ENCODE measurements around the gene NEK10.

The NEK10 gene

DNA sequence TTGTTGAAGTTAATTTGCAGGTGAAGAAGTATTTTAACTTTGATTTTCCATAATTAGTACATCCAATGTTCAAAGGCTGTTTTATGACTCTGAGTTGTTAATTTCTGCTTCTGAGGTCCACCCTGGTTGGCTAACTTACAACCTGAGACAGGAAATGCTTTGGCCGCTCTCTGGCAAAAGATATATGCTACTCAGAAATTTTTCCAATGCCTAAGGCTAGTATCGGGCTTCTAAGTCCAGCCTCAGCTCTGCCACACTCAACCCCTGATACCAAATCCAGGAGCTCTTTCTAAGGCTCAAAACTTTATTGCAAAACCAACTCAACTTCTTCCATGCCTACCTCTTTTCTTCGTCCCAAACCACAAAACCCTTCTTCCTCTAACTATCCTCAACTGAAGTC lies 192.9 kb downstream of the NEK10 start:
- no peak for DNase-seq (ENCODE audit: low read depth)

DNA sequence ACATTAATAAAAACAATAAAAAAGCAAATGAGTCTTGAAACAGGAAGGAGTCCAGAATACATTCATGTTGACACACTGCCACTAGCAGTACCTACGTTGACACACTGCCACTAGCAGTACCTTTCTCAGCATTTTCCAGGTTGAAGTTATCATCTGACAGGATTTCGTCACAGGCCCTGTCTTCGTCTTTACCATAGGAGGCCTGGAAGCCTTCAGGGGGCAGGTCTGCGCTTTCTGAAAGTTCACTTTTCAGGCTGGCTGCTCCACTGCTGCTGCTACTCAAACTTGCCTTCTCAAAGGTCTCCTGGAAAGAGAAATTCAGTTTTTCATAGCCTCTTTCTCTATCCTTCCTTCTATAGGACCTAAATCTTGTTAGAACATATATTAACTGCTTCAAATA lies 194.7 kb downstream of the NEK10 start:
- no peak for DNase-seq (ENCODE audit: low read depth)

DNA sequence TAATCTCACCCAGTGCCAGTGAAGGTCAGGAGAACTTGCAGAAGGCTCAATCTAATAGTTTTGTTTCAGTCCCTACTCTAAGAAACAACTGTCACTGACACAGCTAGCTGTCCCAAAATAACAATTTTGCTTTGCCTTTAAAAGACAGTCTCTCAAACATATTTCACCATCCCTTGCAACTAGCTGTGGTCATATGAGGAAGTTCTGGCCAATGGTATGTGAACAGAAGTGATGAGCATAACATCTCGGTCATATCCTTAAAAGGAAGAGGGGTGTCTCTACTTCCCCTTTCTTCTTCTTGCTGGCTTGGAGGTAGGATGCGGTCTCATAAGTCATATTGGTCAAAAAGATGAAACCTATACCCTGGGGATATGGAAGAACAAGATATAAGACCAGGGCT lies 198.1 kb downstream of the NEK10 start:
- DNase-seq (ENCODE audit: low read depth), result no peak

DNA sequence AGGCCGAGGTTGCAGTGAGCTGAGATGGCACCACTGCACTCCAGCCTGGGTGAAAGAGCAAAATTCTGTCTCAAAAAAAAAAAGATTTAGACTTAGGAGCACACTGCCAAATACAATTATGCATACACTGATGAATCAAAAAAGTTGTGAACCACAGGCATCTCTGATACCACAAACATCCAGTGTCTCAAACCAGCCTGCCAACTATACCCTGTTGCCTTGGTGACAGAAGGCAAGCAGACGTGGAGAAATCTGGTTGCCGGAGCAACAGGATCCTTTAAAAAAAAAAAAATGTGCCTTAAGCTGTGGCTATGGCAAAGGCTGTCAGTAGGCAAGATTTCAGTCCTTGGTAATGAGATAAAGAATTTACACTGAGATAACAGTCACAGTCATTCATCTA lies 202.3 kb downstream of the NEK10 start:
- no peak for DNase-seq (ENCODE audit: low read depth)

DNA sequence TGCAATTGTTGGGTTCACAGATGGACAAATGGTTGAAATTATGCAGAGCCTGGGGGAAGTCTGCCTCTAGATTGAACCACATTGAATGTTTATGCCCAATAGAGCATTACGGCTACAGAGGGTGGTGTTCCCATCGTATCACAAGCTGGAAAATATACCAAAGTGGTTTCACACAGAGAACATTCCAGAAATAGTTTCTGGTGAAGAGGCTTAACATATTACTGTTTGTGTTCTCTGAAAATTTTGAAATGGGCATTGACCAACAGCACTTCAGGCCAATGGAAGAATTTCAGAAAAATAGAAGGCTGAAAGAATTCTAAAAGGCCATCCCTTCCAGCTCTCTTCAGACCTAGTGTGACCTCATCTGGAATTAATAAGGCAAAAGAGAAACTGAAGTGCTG lies 203.9 kb downstream of the NEK10 start:
- DNase-seq (ENCODE audit: low read depth), result no peak

DNA sequence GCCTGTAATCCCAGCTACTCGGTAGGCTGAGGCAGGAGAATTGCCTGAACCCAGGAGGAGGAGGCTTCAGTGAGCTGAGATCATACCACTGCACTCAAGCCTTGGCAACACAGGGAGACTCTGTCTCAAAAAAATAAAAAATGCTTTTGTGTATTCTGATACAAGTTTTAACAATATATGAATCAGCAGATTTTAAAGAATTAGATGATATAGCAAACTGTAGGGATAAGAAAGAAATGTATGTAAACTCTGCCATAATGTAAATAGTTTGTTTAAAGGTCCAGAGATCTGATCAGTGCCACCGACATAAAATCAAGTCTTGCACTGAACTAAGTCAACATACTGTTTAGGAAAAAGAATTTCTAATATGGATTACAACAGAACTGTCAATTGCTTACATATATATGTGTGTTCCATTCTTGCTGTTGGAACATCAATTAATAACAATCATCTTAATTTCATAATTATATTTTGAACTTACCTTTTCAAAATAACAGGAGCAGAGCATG lies 208.3 kb downstream of the NEK10 start:
- no peak for DNase-seq (ENCODE audit: low read depth)

DNA sequence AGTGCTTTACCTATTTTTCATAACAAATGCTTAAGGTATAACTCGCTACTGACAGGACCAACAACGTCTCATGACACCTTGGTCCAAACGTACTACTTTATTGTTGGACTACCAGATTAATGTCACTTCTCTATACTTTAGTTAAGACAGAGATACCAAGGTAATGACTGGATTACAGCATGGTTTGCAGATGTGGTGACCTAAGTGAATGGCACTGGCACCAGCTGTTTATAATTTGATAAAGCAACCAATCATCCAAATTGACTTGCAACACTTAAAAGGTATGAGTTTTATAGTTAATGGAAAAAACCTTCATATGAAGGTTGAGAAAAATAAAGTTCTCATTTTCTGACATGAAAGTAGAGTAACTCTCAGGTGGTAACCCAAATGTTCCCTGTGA lies 209.0 kb downstream of the NEK10 start:
- DNase-seq (ENCODE audit: low read depth), result no peak

DNA sequence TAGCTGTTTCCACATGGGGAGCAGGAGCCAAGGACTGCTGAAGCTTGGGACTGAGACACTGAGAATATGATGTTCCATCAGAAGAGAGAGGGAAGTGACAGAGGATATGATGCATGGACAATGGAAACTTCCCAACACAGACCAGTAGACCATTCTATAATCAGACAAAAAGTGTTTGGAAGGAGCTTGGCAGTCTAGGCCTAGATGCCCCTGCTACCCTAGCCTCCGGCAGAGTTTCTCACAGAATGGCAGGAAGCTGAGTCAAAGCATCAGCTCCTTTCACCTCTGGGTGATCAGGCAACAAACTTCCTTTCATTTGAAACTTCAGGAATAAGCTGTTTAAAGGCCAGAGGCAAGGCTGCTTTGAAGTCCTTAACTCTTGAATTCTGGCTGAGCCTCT lies 222.0 kb downstream of the NEK10 start:
- DNase-seq (ENCODE audit: low read depth), result no peak

DNA sequence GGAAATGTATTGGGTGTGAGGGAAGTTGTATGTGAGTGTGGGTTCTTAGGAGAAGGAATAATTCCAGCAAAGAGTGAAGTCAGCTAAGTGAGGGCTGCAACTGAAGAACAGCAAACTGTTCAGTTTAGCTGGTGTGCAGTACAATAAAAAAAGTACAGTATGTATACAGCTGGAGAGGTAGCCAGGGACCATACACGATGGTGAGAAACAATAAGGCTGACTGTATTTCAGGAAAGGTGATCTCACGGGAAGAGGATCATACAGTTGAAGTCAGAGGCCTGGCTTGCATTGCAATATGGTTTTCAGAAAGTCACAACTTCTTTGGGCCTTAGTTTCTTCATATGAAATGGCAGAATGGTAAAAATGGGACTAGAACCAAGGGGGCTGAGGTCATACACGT lies 222.4 kb downstream of the NEK10 start:
- DNase-seq (ENCODE audit: low read depth), result no peak

DNA sequence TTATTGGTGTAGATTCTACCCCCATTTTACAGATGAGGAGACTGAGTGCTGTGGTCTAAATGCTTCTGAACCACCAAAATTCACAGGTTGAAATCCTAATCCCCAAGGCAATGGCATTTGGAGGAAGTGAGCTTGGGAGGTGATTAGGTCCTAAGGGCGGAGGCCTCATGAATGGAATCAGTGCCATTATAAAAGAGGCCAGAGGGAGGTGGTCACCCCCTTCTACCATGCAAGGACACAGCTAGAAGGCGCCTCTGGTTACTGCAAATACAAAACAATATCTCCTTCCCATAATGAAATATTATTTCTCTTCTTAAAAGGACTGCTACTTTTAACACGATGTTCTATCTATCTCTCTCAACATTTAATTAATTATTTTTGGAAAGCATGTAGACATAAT lies 223.5 kb downstream of the NEK10 start:
- DNase-seq (ENCODE audit: low read depth), result no peak

DNA sequence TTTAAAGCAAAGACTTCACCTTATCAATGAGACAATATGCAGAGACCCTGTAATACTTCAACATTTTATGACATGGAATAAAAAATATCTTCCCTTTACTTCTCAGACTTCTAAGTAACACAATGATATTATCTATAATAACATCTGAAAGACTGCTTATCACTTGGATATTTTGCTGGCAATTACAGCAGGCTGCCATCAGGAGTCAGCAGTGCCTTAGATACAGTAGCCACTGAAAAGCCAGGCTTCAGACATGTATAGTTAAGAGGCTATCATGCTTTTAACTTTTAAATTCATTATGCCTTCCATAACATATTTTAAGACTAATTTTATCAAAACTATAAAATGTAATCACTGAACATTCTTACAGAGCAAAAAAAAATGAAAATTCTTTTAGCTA lies 227.5 kb downstream of the NEK10 start:
- DNase-seq (ENCODE audit: low read depth), result no peak

DNA sequence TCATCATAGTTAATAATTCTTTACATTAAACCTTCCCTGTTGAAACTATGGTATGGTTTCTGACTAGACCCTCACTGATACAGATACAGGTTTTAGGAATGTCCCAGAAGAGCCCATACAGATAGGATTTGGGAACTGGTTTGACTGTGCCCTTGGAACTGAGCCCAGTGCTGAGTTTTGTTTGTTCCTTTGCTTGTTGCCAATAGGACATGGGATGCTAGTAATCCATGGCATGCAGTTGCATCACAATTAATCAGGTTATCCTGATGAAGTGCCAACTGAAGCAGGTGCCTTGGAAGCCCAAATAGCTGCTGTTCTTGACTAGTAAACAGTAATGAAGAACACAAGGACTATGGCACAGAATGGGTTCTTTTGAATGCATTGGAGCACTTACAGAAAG lies 230.6 kb downstream of the NEK10 start:
- DNase-seq (ENCODE audit: low read depth), result no peak

DNA sequence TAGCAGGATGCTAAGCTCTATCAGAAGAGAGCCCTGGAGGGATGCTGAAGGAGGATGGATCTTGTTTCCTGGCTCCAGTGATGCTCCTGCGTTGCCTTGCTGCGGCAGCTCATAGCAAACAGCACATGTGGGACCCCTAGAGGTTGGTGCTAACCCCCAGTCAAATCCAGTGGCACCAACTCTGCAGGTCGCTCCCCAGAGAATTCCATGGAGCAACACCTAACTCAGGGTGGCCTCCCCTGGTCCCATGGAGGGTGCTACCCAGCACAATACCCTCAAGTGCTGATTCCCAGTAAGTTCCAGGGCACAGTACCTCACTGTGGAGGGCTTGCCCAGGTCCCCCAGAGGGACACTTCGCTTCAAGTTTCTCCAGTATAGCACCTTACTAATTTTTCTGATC lies 231.2 kb downstream of the NEK10 start:
- DNase-seq (ENCODE audit: low read depth), result no peak

DNA sequence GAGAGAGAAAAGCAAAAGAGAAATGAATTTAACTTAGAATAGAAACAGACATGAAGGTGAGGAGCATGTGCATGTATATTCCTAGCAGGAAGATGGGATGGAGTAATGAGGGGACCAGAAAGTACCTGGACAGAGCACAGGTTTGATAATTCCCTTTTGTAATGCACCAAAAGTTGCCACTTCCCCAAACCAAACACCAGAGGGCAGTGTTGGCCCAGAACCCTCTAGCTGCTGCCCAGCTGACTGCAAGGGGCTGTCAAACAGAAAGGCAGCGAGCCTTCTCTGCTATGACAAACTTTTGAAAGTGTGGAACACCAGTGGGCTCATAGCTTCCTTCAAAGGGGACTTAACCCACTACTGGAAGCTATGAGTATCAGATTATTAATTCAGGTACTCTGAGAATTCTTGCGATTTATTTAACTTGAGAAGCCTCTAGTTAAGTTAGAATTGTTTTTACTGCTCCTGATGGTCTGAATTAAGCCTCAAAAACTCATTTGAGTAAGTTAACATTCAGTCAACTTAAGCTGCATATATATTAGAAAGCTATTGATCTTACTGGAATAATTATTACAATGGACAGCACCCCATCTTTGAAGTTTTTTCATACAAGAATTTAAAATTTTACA lies 234.9 kb downstream of the NEK10 start:
- DNase-seq (ENCODE audit: low read depth), result peak; percentile 41

DNA sequence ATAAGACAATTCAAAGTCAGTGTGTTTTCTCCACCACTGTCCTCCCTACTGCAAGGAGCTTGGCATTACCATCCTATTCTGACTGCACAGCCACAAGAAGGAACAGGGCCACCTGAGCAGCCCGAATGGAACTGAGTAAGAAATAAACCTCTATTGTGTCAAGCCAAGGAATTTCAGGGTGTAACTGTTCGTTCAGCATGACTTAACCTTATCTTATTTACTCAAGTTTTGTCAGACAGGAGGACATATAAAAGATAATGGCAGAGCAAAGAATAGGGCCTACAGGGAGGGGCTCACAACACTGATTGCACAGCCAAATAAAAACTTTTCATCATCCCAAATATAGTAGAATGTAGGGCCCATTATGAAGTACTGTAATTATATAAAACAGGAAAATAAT lies 236.1 kb downstream of the NEK10 start:
- no peak for DNase-seq (ENCODE audit: low read depth)

DNA sequence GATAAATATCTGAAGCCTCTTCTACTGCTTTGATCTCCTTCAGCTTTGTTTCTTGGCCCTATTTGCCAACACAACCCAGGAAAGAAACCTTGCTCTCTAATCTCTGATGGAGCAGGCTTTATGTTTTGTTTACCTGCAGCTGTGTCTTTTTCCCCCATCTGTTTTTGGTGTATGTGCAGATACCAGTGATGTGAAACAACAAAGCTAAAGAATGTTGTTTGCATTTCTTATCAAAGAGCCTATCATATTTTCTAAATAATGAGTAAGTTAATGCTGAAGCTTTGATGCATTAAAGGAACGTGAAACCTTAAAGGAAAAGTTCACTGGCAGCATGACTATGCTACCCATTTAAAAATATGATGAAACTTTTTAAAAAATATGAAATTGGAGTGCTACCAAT lies 238.4 kb downstream of the NEK10 start:
- DNase-seq (ENCODE audit: low read depth), result no peak

DNA sequence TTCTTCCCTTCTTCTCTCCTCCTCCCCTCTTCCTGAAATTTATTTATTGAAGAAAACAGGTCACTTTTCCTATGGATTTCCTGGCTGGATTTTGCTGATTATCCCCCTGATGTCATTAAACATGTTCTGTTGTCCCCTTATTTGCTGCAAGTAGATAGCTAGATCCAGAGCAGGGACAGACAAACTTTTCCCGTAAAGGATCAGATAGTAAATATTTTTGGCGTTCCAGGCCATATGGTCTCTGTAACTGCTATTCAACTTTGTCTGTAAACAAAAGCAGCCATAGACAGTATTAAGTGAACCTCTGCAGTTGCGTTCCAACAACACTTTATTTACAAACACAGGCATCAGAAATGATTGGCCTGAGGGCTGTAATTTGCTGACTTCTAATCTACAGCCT lies 241.3 kb downstream of the NEK10 start:
- no peak for DNase-seq (ENCODE audit: low read depth)

DNA sequence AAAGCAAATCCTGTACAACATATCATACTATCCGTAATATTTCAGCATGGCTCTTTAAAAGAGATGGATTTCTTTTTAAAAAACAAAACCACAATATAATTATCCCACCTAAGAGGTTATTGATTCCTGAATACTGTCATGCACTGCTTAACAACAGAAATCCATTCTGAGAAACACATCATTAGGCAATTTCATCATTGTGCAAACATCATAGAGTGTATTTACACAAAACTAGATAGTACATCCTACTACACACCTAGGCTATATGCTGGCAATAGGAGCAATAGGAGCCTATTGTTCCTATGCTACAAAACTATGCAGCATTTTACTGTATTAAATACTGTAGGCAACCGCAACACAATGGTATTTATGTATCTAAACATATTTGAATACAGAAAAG lies 242.0 kb downstream of the NEK10 start:
- DNase-seq (ENCODE audit: low read depth), result no peak

DNA sequence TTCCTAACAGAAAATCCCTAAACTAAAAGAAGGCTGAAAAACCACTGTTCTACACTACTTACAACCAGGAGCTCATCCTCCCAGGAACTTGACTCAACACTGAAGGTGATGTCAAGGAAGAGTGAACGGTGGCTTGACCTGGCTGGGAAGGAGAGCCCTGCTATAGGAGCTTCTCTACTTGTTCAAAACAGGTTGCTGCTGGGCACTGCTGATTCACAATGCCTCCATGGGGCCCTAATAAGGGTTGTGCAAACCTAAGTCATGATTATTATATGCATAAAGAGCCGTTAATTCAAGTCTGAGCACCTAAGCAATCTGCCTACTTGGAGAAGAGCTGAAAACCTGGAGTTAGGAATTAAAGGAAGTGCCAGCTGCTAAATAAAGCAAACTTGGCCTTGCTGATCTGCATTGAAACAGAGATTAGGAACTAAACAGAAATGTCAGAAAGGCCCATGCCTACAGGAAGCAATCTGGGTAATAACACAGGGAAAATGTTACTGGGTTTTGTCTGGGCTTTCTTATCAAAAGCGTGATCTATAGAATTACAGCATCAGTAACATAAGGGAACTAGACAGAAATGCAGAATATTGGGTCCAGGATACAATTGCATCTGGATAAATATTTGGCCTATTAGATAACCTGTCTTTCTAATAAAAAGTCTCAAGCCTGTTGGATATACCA lies 243.2 kb downstream of the NEK10 start:
- no peak for DNase-seq (ENCODE audit: low read depth)

DNA sequence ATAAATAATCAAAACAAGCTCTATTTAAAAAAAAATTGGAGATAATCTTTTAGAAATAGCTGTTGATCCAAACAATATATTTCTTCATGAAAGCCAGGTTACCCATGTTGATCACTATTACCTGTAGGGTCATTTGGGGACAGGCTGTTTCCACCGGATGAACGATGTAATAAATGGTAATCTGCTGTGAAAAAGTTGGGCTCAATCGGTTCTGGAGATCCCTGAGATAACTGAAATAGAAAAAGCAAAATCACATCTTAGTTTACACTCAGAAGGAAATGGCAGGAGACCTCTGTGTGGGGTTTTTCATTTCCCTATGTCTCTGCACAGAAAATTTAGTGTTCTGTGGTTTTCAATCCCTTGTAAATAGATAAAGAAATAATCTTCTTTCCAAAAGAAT lies 249.5 kb downstream of the NEK10 start:
- no peak for DNase-seq (ENCODE audit: low read depth)

DNA sequence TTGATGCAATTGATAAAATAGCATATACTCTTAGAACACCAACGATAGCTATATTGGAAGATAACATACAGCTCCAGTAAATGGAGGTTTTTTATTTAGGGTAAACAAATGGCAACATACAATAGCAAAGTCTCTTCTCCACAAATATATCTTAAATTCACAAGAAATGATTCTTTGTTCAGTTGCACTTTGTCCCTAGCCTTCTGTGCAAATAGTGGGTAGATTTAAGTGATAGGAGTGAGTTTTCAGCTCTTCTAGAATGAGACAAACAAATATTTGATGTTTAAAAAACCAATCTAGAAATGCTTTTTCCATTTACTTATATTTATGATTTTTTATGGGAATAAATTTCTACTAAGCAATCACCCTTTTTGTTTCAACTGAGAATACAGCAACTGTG lies 253.8 kb downstream of the NEK10 start:
- no peak for DNase-seq (ENCODE audit: low read depth)

DNA sequence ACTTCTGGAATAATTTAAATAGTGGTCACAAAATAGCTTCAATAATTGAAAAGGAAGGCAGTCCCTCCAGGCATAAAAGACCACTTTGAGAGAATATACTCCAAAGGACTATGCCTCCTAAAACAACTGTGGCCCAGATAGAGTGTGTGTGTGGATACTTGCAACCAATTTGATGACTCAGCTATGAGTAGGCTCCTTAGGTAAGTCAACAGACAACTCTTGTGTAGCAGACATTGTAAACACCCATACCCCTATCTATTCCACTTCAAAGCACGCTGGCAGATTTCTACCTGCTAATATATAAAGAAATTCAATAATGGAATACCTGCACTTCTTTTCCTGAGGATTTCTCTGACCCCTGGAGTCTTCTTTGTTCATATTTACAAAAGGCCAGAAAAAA lies 254.5 kb downstream of the NEK10 start:
- no peak for DNase-seq (ENCODE audit: low read depth)

DNA sequence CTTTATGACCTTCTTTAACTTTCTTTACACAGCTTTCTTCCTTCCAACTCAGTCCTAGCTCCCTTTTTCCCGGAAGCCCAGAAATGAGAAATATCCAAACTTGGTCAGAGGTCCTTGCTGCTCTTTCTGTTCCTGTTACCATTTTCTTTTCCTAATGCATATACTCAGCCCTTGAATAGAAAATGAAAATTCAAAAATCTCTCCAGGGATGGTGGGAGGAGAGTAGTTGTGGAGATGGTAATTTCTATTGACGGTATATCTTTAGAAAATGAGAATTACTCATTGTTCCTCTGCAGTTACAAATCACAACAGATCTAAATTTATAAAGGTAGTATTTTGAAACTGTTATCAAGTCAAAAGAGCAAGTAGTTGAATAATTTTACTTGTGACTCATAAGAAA lies 255.1 kb downstream of the NEK10 start:
- DNase-seq (ENCODE audit: low read depth), result no peak

DNA sequence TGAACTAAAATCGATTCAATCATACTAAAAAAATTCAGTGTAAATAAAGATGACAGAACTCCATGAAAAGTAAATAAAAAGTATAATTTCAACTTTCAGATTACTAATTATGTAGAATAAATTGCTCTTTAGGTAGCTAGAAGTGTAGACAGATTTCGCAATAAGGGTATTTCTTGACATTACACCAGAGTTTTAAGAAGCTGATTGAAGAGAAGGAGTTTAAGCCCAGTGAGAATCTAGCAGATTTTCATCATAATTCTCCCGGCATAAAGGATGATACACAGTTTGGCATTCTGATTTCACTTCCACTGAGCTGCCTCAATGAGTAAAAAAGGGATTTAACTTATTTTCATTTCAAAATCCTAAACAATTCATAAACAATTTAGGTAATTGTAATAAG lies 259.2 kb downstream of the NEK10 start:
- DNase-seq (ENCODE audit: low read depth), result no peak

Data from stimulated activated CD8-positive, alpha-beta memory T cell treated with anti-CD3 and anti-CD28 coated beads, Interleukin-12 subunit alpha, Interleukin-12 subunit beta, amount 100 ng/mL, for 1 hour (primary cell).